H1 (cell line): ENCODE measurements around the gene UBAP1L. TPM values are rescaled to one million over a fixed set of nuclear protein-coding genes. Genes with fewer than 3 reads are reported as not detected.

Source experiments
- CTCF ChIA-PET: fragments of 300-600 bp; sonication (Branson Sonifier 250); formaldehyde crosslinking; loops from one replicate; lab custom pipeline; 2021; ENCODE audit not compliant: partially characterized antibody; lab: Charles Lee
- POLR2A ChIA-PET: fragments of 300-600 bp; sonication (Branson Sonifier 250); formaldehyde crosslinking; loops from one replicate; lab custom pipeline; 2021; ENCODE audit warnings: inconsistent platforms; ENCODE audit not compliant: partially characterized antibody; lab: Charles Lee
- DNase-seq, 2 experiments: peaks; one replicate each; pipeline versions ENCODE4 v3.0.0 to v3.0.0-alpha.2; 2010 to 2022; ENCODE audit warnings: low spot score in 2 of 2, low read depth in 1 of 2, mixed read lengths in 1 of 2
- FAIRE-seq: peaks from 2 replicates; lab custom pipeline; 2011; peaks lifted over from hg19 to GRCh38; lab: Jason Lieb, UNC
- H2AFZ ChIP-seq: 2 replicates; pipeline ENCODE4 v1.8.1; 2012; ENCODE audit warnings: low read length, inconsistent platforms
- H2AK5ac ChIP-seq: 2 replicates; pipeline ENCODE4 v1.6.1; 2013; ENCODE audit warnings: low read depth, low read length
- H2BK120ac ChIP-seq: replicated peaks from 2 replicates; pipeline ENCODE3; 2013; ENCODE audit warnings: low read depth, low read length, inconsistent platforms
- H2BK12ac ChIP-seq: 2 replicates; pipeline ENCODE4 v1.6.1; 2013; ENCODE audit warnings: low read depth, low read length
- H2BK15ac ChIP-seq: 2 replicates; pipeline ENCODE4 v1.6.1; 2013; ENCODE audit warnings: low read length
- H2BK20ac ChIP-seq: 2 replicates; pipeline ENCODE4 v1.6.1; 2013; ENCODE audit warnings: low read length
- H2BK5ac ChIP-seq: 2 replicates; pipeline ENCODE4 v1.6.1; 2013; ENCODE audit warnings: low read depth, low read length
- H3K14ac ChIP-seq: 2 replicates; pipeline ENCODE4 v1.6.1; 2013; ENCODE audit warnings: inconsistent platforms; ENCODE audit not compliant: insufficient read length
- H3K18ac ChIP-seq: 2 replicates; pipeline ENCODE4 v1.6.1; 2013; ENCODE audit warnings: low read length; ENCODE audit errors: extremely low read depth
- H3K23ac ChIP-seq: 2 replicates; pipeline ENCODE4 v1.6.1; 2013; ENCODE audit warnings: inconsistent platforms; ENCODE audit not compliant: insufficient read length
- H3K23me2 ChIP-seq: 2 replicates; pipeline ENCODE4 v1.6.1; 2013; ENCODE audit warnings: low read depth, low read length
- H3K27ac ChIP-seq: 2 replicates; pipeline ENCODE4 v1.6.1; 2011; ENCODE audit warnings: low read depth, low read length, inconsistent platforms
- H3K27me3 ChIP-seq, 4 experiments: replicated peaks in 1 of 4; 1 replicate in 1 of 4; 2 replicates in 3 of 4; pipeline versions ENCODE4 v1.6.1 to v1.8.1; 2011 to 2013; ENCODE audit warnings: low read length in 3 of 4, mild to moderate bottlenecking in 3 of 4, inconsistent platforms in 2 of 4, mixed read lengths in 2 of 4, moderate library complexity in 1 of 4; ENCODE audit not compliant: control insufficient read depth in 3 of 4, insufficient read depth in 3 of 4; ENCODE audit errors: extremely low read depth in 1 of 4
- H3K36me3 ChIP-seq, 4 experiments: 2 replicates each; pipeline versions ENCODE4 v1.6.1 to v1.8.1; 2011 to 2013; ENCODE audit warnings: mild to moderate bottlenecking in 4 of 4, low read length in 3 of 4, moderate library complexity in 2 of 4, control low read depth in 1 of 4, inconsistent platforms in 1 of 4; ENCODE audit not compliant: insufficient read depth in 4 of 4, control insufficient read depth in 2 of 4
- H3K4ac ChIP-seq: replicated peaks from 2 replicates; pipeline ENCODE3; 2013; ENCODE audit warnings: low read length, low read depth, mixed read lengths, inconsistent platforms; ENCODE audit not compliant: insufficient read length
- H3K4me1 ChIP-seq, 4 experiments: replicated peaks in 1 of 4; 1 replicate in 1 of 4; 2 replicates in 3 of 4; pipeline versions ENCODE4 v1.6.1 to v1.8.1; 2011 to 2013; ENCODE audit warnings: low read length in 3 of 4, inconsistent platforms in 2 of 4, mixed read lengths in 1 of 4; ENCODE audit not compliant: insufficient read depth in 4 of 4, control insufficient read depth in 3 of 4
- H3K4me2 ChIP-seq, 2 experiments: 2 replicates each; pipeline versions ENCODE4 v1.6.1 to v1.8.1; 2011 to 2013; ENCODE audit warnings: low read depth in 2 of 2, low read length in 2 of 2, control low read depth in 1 of 2, inconsistent platforms in 1 of 2, mild to moderate bottlenecking in 1 of 2; ENCODE audit not compliant: insufficient read depth in 1 of 2
- H3K4me3 ChIP-seq, 4 experiments: fragments of 200-600, 300-600 bp in 1 of 4; sonication (generic), shearing (Covaris generic), sonication (Bioruptor Twin) in 1 of 4; 2 replicates each; pipeline versions ENCODE4 v1.5.1 to v1.8.1; 2011 to 2016; ENCODE audit warnings: low read length in 4 of 4, low read depth in 3 of 4, control low read depth in 2 of 4, inconsistent platforms in 2 of 4, mild to moderate bottlenecking in 2 of 4, mixed read lengths in 1 of 4, moderate library complexity in 1 of 4; ENCODE audit not compliant: insufficient read depth in 2 of 4; ENCODE audit errors: extremely low read depth in 1 of 4
- H3K56ac ChIP-seq: replicated peaks from 2 replicates; pipeline ENCODE3; 2013; ENCODE audit warnings: low read depth, mild to moderate bottlenecking, mixed read lengths, low read length, inconsistent platforms; ENCODE audit not compliant: insufficient read length
- H3K79me1 ChIP-seq: 2 replicates; pipeline ENCODE4 v1.6.1; 2013; ENCODE audit warnings: low read depth, low read length, control low read depth
- H3K79me2 ChIP-seq, 2 experiments: 2 replicates each; pipeline versions ENCODE4 v1.6.1 to v1.8.1; 2012 to 2013; ENCODE audit warnings: low read length in 2 of 2, mild to moderate bottlenecking in 2 of 2, inconsistent platforms in 1 of 2; ENCODE audit not compliant: insufficient read depth in 2 of 2, control insufficient read depth in 1 of 2
- H3K9ac ChIP-seq, 4 experiments: replicated peaks in 1 of 4; 1 replicate in 1 of 4; 2 replicates in 3 of 4; pipeline versions ENCODE4 v1.6.1 to v1.8.1; 2011 to 2013; ENCODE audit warnings: low read depth in 3 of 4, low read length in 3 of 4, control low read depth in 2 of 4, mild to moderate bottlenecking in 2 of 4, moderate library complexity in 2 of 4, inconsistent platforms in 1 of 4; ENCODE audit errors: extremely low read depth in 1 of 4
- H3K9me3 ChIP-seq, 2 experiments: 2 replicates each; pipeline versions ENCODE4 v1.6.1 to v1.8.1; 2012 to 2013; ENCODE audit warnings: mild to moderate bottlenecking in 2 of 2, moderate library complexity in 2 of 2, control low read depth in 1 of 2, inconsistent platforms in 1 of 2, low read depth in 1 of 2, low read length in 1 of 2, mixed read lengths in 1 of 2; ENCODE audit not compliant: insufficient read depth in 2 of 2
- H4K20me1 ChIP-seq, 2 experiments: replicated peaks in 1 of 2; 2 replicates each; pipeline versions ENCODE3 to v1.8.1; 2011 to 2013; ENCODE audit warnings: inconsistent platforms in 2 of 2, low read length in 2 of 2, mild to moderate bottlenecking in 1 of 2; ENCODE audit not compliant: insufficient read depth in 2 of 2, control insufficient read depth in 1 of 2
- H4K5ac ChIP-seq: 2 replicates; pipeline ENCODE4 v1.6.1; 2013; ENCODE audit warnings: low read length, low read depth, mixed read lengths, inconsistent platforms; ENCODE audit not compliant: insufficient read length
- H4K8ac ChIP-seq: 2 replicates; pipeline ENCODE4 v1.8.0; 2013; ENCODE audit warnings: mild to moderate bottlenecking, moderate library complexity, low read length, inconsistent platforms; ENCODE audit not compliant: insufficient read depth; ENCODE audit errors: extremely low read depth
- H4K91ac ChIP-seq: replicated peaks from 2 replicates; pipeline ENCODE3; 2013; ENCODE audit warnings: low read length, mixed read lengths, inconsistent platforms; ENCODE audit not compliant: insufficient read length
- CBX8 ChIP-seq: fragments of 300-800, 300-1000 bp; sonication (generic); IDR thresholded peaks from 2 replicates; pipeline ENCODE4 v1.7.1; 2016; ENCODE audit warnings: low read depth, low read length, borderline replicate concordance
- CHD2 ChIP-seq: IDR thresholded peaks from 2 replicates; pipeline ENCODE4 v1.6.1; 2012; ENCODE audit warnings: low read length, improper control_type of control experiment
- CREB1 ChIP-seq: IDR thresholded peaks from 2 replicates; pipeline ENCODE4 v1.6.1; 2012; ENCODE audit warnings: inconsistent platforms
- CTCF ChIP-seq, 3 experiments: IDR thresholded peaks; 1 replicate in 2 of 3; 2 replicates in 1 of 3; pipeline versions ENCODE4 v1.5.1 to v1.6.1; 2011; ENCODE audit warnings: low read length in 3 of 3, mild to moderate bottlenecking in 3 of 3, inconsistent platforms in 2 of 3, low read depth in 1 of 3, moderate library complexity in 1 of 3; ENCODE audit not compliant: insufficient read depth in 1 of 3; ENCODE audit errors: control extremely low read depth in 1 of 3
- EZH2 ChIP-seq: fragments of 200-600 bp; sonication (generic); IDR thresholded peaks from 2 replicates; pipeline ENCODE4 v1.7.1; 2012; ENCODE audit warnings: low read depth, mild to moderate bottlenecking, moderate library complexity, low read length, inconsistent platforms; ENCODE audit not compliant: severe bottlenecking
- PHF8 ChIP-seq: fragments of 200-600 bp; sonication (generic); conservative IDR thresholded peaks from 2 replicates; pipeline ENCODE4 v1.7.1; 2012; ENCODE audit warnings: low read depth, mild to moderate bottlenecking, inconsistent platforms, low read length, moderate library complexity
- POLR2A ChIP-seq, 2 experiments: IDR thresholded peaks; 1 replicate in 1 of 2; 2 replicates in 1 of 2; pipeline ENCODE4 v1.6.1; 2011; ENCODE audit warnings: low read depth in 2 of 2, low read length in 2 of 2, mild to moderate bottlenecking in 2 of 2; ENCODE audit errors: control extremely low read depth in 1 of 2
- SIN3A ChIP-seq, 2 experiments: IDR thresholded peaks in 1 of 2; conservative IDR thresholded peaks in 1 of 2; 2 replicates each; pipeline ENCODE4 v1.6.1; 2011 to 2012; ENCODE audit warnings: low read length in 2 of 2, improper control_type of control experiment in 1 of 2, low read depth in 1 of 2, mild to moderate bottlenecking in 1 of 2
- SRF ChIP-seq: IDR thresholded peaks from 2 replicates; pipeline ENCODE4 v1.6.1; 2011; ENCODE audit warnings: mild to moderate bottlenecking, low read depth, low read length, moderate library complexity
- YY1 ChIP-seq: IDR thresholded peaks from 2 replicates; pipeline ENCODE4 v1.6.1; 2011; ENCODE audit warnings: low read depth, mild to moderate bottlenecking, low read length
- WGBS, 2 experiments: shearing (Covaris generic) in 1 of 2; methylation state at CpG; one replicate each; pipeline versions ENCODE4 v1.1.6 to v1.1.7; 2013 to 2015; ENCODE audit warnings: low lambda C conversion rate in 2 of 2, mixed read lengths in 2 of 2, inconsistent platforms in 1 of 2, low coverage in 1 of 2, missing lambda C conversion rate in 1 of 2; ENCODE audit not compliant: insufficient replicate concordance in 2 of 2, insufficient coverage in 1 of 2, insufficient read length in 1 of 2; ENCODE audit errors: extremely low coverage in 1 of 2, missing lambda C conversion rate in 1 of 2; 5-methylcytosine and 5-hydroxymethylcytosine counted together
- polyA plus RNA-seq, 7 experiments: library from polyadenylated mRNA; depleted of rRNA in 3 of 7; stranded (reverse) in 5 of 7; unstranded in 2 of 7; fragments of >200 nt in 5 of 7; fragments of 200-250 nt in 2 of 7; gene quantifications; 1 replicate in 5 of 7; 2 replicates in 1 of 7; 4 replicates in 1 of 7; pipeline versions ENCODE4 v1.2.1 to v1.2.3, GENCODE V29; 2011 to 2013; ENCODE audit warnings: missing spikeins in 2 of 7, mixed read lengths in 2 of 7
- total RNA-seq: library from RNA; stranded (reverse); fragmentation: NEBNext Ultra II Directional; extraction: Animal tissue kit (Norgen Biotek cat#: 25700); gene quantifications from 2 replicates; pipeline ENCODE4 v1.2.1, GENCODE V29; 2021
- TF ChIP-seq, protein P1 (sequence below): IDR thresholded peaks from 2 replicates; pipeline ENCODE4 v1.6.1; 2011; ENCODE audit warnings: low read depth, mild to moderate bottlenecking, low read length; ENCODE audit not compliant: insufficient read depth

The UBAP1L gene
- total and polyA plus RNA-seq, 2 of the 8 experiments (the other 6 are each of a cell fraction or from before 2014, with no cell fraction given) = 0.67 to 1.7 TPM

DNA sequence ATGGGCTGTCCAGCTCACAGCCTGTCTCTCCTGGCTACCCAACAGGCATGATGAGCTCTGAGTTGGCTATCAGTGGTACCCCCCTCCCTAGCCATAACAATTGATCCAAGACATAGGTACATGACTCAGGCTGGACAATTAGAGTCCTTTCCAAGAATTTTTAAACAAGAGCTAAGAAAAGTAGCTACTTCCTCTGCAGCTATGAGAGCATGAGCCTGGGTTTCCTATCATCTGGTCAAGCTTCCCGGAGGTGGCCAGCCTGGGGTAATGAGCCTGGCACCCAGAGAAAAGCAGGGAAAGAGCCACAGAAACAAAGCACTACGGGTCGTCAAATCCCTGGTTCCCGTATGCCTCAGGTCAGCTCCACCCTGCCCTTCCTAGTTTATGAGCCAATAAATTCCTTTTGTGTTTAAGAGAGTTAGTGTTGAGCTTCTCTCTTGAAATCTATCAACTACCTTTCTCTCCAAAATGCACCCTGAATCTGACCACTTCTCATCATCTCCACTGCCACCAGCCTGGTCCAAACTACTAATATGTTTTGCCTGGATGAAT is 72.1 kb downstream of the UBAP1L start:
- no peaks in the 10 kb centered on the region; a peak in 1 of 7 replicates for H3K4me1 ChIP-seq
- no peak overlapping the region for H3K4me2 ChIP-seq
- no peak overlapping the region for H3K27ac ChIP-seq
- H3K18ac ChIP-seq = no peak overlapping the region
- H3K56ac ChIP-seq = no peak overlapping the region
- ChIA-PET POLR2A (interaction anchor here (1.0 kb wide), 1 partner anchor 40 kb away, joined by 3 read pairs; no protein-coding TSS in a partner anchor), CTCF (interaction anchor here (0.7 to 33.2 kb wide), 7 partner anchors 8 to 312 kb away, joined by 3 to 1213 read pairs (median 9); partner anchors contain the start of genes KBTBD13 and RASL12)
- H3K79me2 ChIP-seq = no peaks in the 10 kb centered on the region
- no peak overlapping the region for H4K8ac ChIP-seq
- H3K9ac ChIP-seq = no peak overlapping the region
- no peak overlapping the region for H2BK12ac ChIP-seq
- FAIRE-seq (no peak), DNase-seq (no peak)
- H2AFZ ChIP-seq = no peak overlapping the region
- H4K91ac ChIP-seq = no peak overlapping the region
- 73% methylated on average over 4 of the region's 4 CpGs; no CpG with 5 or more reads in 1 of the 2 experiments for WGBS, 2 experiments
- no peak overlapping the region for H3K23ac ChIP-seq
- no peak overlapping the region for H2AK5ac ChIP-seq
- H4K20me1 ChIP-seq = no peaks in the 10 kb centered on the region
- H3K9me3 ChIP-seq = no peaks in the 10 kb centered on the region
- no peak overlapping the region for H3K4ac ChIP-seq
- no peak overlapping the region for H2BK15ac ChIP-seq
- no peak overlapping the region for H3K4me3 ChIP-seq
- no peaks in the 10 kb centered on the region for H3K79me1 ChIP-seq
- H3K27me3 ChIP-seq = no peaks in the 10 kb centered on the region; a peak in 1 of 7 replicates
- no peak overlapping the region for H2BK5ac ChIP-seq
- H3K23me2 ChIP-seq = no peaks in the 10 kb centered on the region
- no peak overlapping the region for H3K14ac ChIP-seq
- H2BK20ac ChIP-seq = no peak overlapping the region
- no peaks in the 10 kb centered on the region for H3K36me3 ChIP-seq
- no peak overlapping the region for H2BK120ac ChIP-seq
- H4K5ac ChIP-seq = no peak overlapping the region
- no peak for TF ChIP-seq EZH2
- no peak for TF ChIP-seq YY1
- TF ChIP-seq, protein P1, sequence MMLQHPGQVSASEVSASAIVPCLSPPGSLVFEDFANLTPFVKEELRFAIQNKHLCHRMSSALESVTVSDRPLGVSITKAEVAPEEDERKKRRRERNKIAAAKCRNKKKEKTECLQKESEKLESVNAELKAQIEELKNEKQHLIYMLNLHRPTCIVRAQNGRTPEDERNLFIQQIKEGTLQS = no peak
- TF ChIP-seq POLR2A (IDR thresholded peaks at IDR 0.05; ENCODE audit: control extremely low read depth in 1 of 2, low read depth in 2 of 2, low read length in 2 of 2) = no peak
- TF ChIP-seq CHD2 = no peak
- TF ChIP-seq SRF = no peak
- no peak for TF ChIP-seq CREB1
- TF ChIP-seq SIN3A (conservative IDR thresholded peaks at IDR 0.05 in 1 of 2, IDR thresholded peaks at IDR 0.05 in 1 of 2; ENCODE audit: low read depth in 1 of 2, low read length in 2 of 2) = no peak
- TF ChIP-seq CBX8 = no peak
- TF ChIP-seq CTCF (IDR thresholded peaks at IDR 0.05; ENCODE audit: control extremely low read depth in 1 of 3, insufficient read depth in 1 of 3, low read depth in 1 of 3, low read length in 3 of 3) = no peak
- TF ChIP-seq PHF8 = no peak
